HG03135 (cell line): ENCODE data around the gene RSPO4.
A peak's percentile ranks its signal among the peaks of the same experiment; 100 is the strongest.
"Not testable (repeated sequence)": the region's sequence is repeated elsewhere in the genome, so short reads cannot be mapped to it uniquely, and the experiment has no call there.

ENCODE experiments used
- ATAC-seq: cut with Tn5 transposase; IDR thresholded peaks from one replicate; pipeline ENCODE4 v1.9.1; 2021; ENCODE audit warnings: mild to moderate bottlenecking, moderate library complexity; ENCODE audit not compliant: unreplicated experiment

RSPO4 gene

GRCh38 chr20:1005452-1006027 lies 3.4 kb upstream of the RSPO4 start:
- peak; percentile 54 for ATAC-seq

GRCh38 chr20:1003920-1004697 lies 2.0 kb upstream of the RSPO4 start:
- no peak for ATAC-seq

- no peak for ATAC-seq
Measured at GRCh38 chr20:1002682-1003561, 811 bp upstream of the RSPO4 start.

- no peak for ATAC-seq
Measured at GRCh38 chr20:1001116-1001515, 995 bp downstream of the RSPO4 start.

GRCh38 chr20:998231-998830 lies 3.8 kb downstream of the RSPO4 start:
- ATAC-seq = no peak

GRCh38 chr20:997486-997885 lies 4.6 kb downstream of the RSPO4 start:
- ATAC-seq = no peak

GRCh38 chr20:997016-997415 lies 5.1 kb downstream of the RSPO4 start:
- ATAC-seq = no peak

- no peak for ATAC-seq
Measured at GRCh38 chr20:995170-995569, 6.9 kb downstream of the RSPO4 start.

GRCh38 chr20:992801-993535 lies 9.1 kb downstream of the RSPO4 start:
- no peak for ATAC-seq

GRCh38 chr20:991850-992249 lies 10.3 kb downstream of the RSPO4 start:
- no peak for ATAC-seq

- no peak for ATAC-seq
Measured at GRCh38 chr20:990293-990959, 11.7 kb downstream of the RSPO4 start.

GRCh38 chr20:988272-988671 lies 13.8 kb downstream of the RSPO4 start:
- no peak for ATAC-seq

- ATAC-seq = no peak
Measured at GRCh38 chr20:987677-988076, 14.4 kb downstream of the RSPO4 start.

- no peak for ATAC-seq
Measured at GRCh38 chr20:986733-987355, 15.3 kb downstream of the RSPO4 start.

GRCh38 chr20:984994-985393 lies 17.1 kb downstream of the RSPO4 start:
- not testable (repeated sequence) for ATAC-seq

- ATAC-seq = no peak
Measured at GRCh38 chr20:982754-983153, 19.4 kb downstream of the RSPO4 start.

GRCh38 chr20:977021-977420 lies 25.1 kb downstream of the RSPO4 start:
- ATAC-seq = no peak

- ATAC-seq = no peak
Measured at GRCh38 chr20:976033-976432, 26.1 kb downstream of the RSPO4 start.

- ATAC-seq = no peak
Measured at GRCh38 chr20:973785-974194, 28.3 kb downstream of the RSPO4 start.

GRCh38 chr20:972256-972655 lies 29.9 kb downstream of the RSPO4 start:
- no peak for ATAC-seq
